RWPE2 (cell line): ENCODE measurements around the gene KRT6A.
A peak's percentile ranks its signal among the peaks of the same experiment; 100 is the strongest.

ENCODE experiments used
- ATAC-seq: fragments of 200-7000 bp; cut with Tn5 transposase; 3 replicates; pipeline ENCODE4 v1.9.1; 2021; ENCODE audit warnings: low read depth
- DNase-seq: peaks from one replicate; pipeline ENCODE4 v3.0.0-alpha.2; 2020; ENCODE audit warnings: low spot score
- H3K27ac ChIP-seq: fragments of 450-650 bp; 2 replicates; pipeline ENCODE4 v1.5.1; 2017; ENCODE audit warnings: mild to moderate bottlenecking; ENCODE audit not compliant: poor library complexity, severe bottlenecking
- H3K27me3 ChIP-seq: fragments of 250-450 bp; sonication (Bioruptor Pico); 2 replicates; pipeline ENCODE4 v1.5.1; 2021; ENCODE audit warnings: mild to moderate bottlenecking, moderate library complexity; ENCODE audit not compliant: insufficient read depth, poor library complexity, severe bottlenecking
- H3K36me3 ChIP-seq: fragments of 250-450 bp; sonication (Bioruptor Pico); 2 replicates; pipeline ENCODE4 v1.5.1; 2020; ENCODE audit warnings: low read depth, mild to moderate bottlenecking, moderate library complexity
- H3K4me1 ChIP-seq: fragments of 250-450 bp; sonication (Bioruptor Pico); 2 replicates; pipeline ENCODE4 v1.5.1; 2021; ENCODE audit warnings: mild to moderate bottlenecking, moderate library complexity; ENCODE audit not compliant: insufficient read depth, poor library complexity, severe bottlenecking
- H3K4me3 ChIP-seq: fragments of 250-450 bp; sonication (Bioruptor Pico); 2 replicates; pipeline ENCODE4 v1.5.1; 2021; ENCODE audit warnings: mild to moderate bottlenecking, moderate library complexity; ENCODE audit not compliant: severe bottlenecking
- H3K9me3 ChIP-seq: fragments of 250-450 bp; sonication (Bioruptor Pico); 2 replicates; pipeline ENCODE4 v1.5.1; 2021; ENCODE audit warnings: mild to moderate bottlenecking, moderate library complexity; ENCODE audit not compliant: severe bottlenecking
- TF ChIP-seq, protein P1 (sequence below): fragments of 450-650 bp; IDR thresholded peaks from one replicate; pipeline ENCODE4 v1.5.1; 2017; ENCODE audit warnings: mild to moderate bottlenecking, moderate library complexity; ENCODE audit not compliant: poor library complexity, severe bottlenecking

KRT6A gene

DNA sequence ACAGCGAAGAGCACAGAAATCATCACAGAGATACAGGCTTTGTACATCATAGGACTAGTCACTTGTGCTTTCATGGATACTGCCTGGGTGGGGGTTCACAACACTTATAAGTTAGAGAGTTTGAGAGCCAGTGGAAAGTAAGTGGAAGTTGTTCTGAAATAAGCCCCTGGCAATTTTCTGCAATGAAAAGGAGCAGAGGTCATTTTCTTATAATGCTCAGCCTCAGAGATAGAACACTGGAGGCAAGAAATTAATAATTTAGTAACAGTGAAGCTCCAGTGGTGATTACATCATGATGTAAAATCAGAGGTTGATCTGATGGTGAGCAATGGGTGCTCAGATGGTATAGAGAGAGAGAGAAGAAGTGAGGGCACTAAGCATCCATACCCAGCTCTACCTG, 5.8 kb downstream of the KRT6A start:
- DNase-seq (no peak), ATAC-seq (peak; percentile 13)
- TF ChIP-seq, protein P1, sequence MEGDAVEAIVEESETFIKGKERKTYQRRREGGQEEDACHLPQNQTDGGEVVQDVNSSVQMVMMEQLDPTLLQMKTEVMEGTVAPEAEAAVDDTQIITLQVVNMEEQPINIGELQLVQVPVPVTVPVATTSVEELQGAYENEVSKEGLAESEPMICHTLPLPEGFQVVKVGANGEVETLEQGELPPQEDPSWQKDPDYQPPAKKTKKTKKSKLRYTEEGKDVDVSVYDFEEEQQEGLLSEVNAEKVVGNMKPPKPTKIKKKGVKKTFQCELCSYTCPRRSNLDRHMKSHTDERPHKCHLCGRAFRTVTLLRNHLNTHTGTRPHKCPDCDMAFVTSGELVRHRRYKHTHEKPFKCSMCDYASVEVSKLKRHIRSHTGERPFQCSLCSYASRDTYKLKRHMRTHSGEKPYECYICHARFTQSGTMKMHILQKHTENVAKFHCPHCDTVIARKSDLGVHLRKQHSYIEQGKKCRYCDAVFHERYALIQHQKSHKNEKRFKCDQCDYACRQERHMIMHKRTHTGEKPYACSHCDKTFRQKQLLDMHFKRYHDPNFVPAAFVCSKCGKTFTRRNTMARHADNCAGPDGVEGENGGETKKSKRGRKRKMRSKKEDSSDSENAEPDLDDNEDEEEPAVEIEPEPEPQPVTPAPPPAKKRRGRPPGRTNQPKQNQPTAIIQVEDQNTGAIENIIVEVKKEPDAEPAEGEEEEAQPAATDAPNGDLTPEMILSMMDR = no peak
- no peaks in the 10 kb centered on the region for H3K4me1 ChIP-seq
- H3K27me3 ChIP-seq = no peaks in the 10 kb centered on the region
- no peak overlapping the region for H3K4me3 ChIP-seq
- H3K27ac ChIP-seq = peak overlapping the region; percentile 100
- peaks cover 53% of the 10 kb centered on the region for H3K36me3 ChIP-seq
- H3K9me3 ChIP-seq = peaks cover 11% of the 10 kb centered on the region

GRCh38 chr12:52486166-52487105, 6.6 kb downstream of the KRT6A start:
- peak; percentile 32 for ATAC-seq
- H3K4me1 ChIP-seq = no peaks in the 10 kb centered on the region
- peak overlapping the region; percentile 100 for H3K27ac ChIP-seq
- H3K9me3 ChIP-seq = peaks cover 11% of the 10 kb centered on the region
- TF ChIP-seq, protein P1 = no peak
- DNase-seq = no peak
- no peaks in the 10 kb centered on the region for H3K27me3 ChIP-seq
- no peak overlapping the region for H3K4me3 ChIP-seq
- peaks cover 45% of the 10 kb centered on the region for H3K36me3 ChIP-seq

- ATAC-seq = no peak
- TF ChIP-seq, protein P1 = no peak
- Histone ChIP-seq H3K4me1 (no peaks in the 10 kb centered on the region), H3K27me3 (no peaks in the 10 kb centered on the region), H3K4me3 (no peak overlapping the region), H3K36me3 (no peaks in the 10 kb centered on the region), H3K27ac (no peak overlapping the region), H3K9me3 (peaks cover 5% of the 10 kb centered on the region)
- no peak for DNase-seq
Measured at GRCh38 chr12:52480073-52480472, 13.0 kb downstream of the KRT6A start.

DNA sequence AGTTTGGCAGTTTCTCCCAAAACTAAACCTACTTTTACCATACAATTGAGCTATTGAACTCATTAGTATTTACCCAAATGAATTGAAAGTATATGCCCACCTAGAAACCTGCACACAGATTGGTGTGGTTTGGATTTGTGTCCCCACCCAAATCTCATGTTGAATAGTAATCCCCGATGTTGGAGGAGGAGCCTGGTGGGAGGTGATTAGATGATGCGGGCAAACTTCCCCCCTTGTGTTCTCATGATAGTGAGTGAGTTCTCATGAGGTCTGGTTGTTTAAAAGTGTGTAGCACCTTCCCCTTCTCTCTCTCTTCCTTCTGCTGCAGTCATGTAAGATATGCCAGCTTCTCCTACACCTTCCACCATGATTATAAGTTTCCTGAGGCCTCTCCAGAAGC, 15.4 kb downstream of the KRT6A start:
- TF ChIP-seq, protein P1 = no peak
- no peaks in the 10 kb centered on the region for H3K27me3 ChIP-seq
- no peak overlapping the region for H3K4me3 ChIP-seq
- H3K4me1 ChIP-seq = peaks cover 9% of the 10 kb centered on the region
- H3K36me3 ChIP-seq = no peaks in the 10 kb centered on the region
- no peak for DNase-seq
- no peaks in the 10 kb centered on the region for H3K9me3 ChIP-seq
- ATAC-seq = no peak
- no peak overlapping the region for H3K27ac ChIP-seq

DNA sequence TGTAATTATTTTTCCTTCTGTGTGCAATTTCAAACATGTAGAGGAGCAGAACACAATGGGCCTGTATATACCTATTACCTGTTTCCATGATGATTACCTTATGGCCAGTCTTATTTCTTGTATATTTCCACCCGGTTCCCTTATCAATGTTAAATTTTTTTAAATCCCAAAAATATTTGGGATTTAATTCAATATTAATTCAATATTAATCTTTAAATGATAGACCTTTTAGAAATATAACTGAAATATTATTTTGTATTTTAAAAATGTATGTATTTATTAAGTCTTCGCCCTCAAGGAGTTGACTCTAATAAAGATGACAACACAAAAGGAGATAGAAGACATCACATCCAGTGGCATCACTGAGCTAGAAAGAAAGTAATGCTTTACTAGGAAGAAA, 18.8 kb downstream of the KRT6A start:
- DNase-seq (no peak), ATAC-seq (no peak)
- H3K36me3 ChIP-seq = no peaks in the 10 kb centered on the region
- peaks cover 9% of the 10 kb centered on the region for H3K4me1 ChIP-seq
- H3K27me3 ChIP-seq = no peaks in the 10 kb centered on the region
- no peaks in the 10 kb centered on the region for H3K9me3 ChIP-seq
- peak overlapping the region; percentile 29 for H3K27ac ChIP-seq
- H3K4me3 ChIP-seq = no peak overlapping the region
- TF ChIP-seq, protein P1 = no peak
